Calu3 (cell line): ENCODE results near the gene TRIM27. TPM values are rescaled to one million over a fixed set of nuclear protein-coding genes. Genes with fewer than 3 reads are reported as not detected.
A peak's percentile ranks its signal among the peaks of the same experiment; 100 is the strongest.
"Not testable (repeated sequence)": the region's sequence is repeated elsewhere in the genome, so short reads cannot be mapped to it uniquely, and the experiment has no call there.

Experiments
- BruUV-seq: library from RNA; stranded (reverse); fragments of 400-500 nt; replicated peaks from 2 replicates; lab custom pipeline; 2021; lab: Mats Ljungman, UMichigan
- CTCF ChIA-PET: fragments of 300-600 bp; sonication (Branson Sonifier 250); formaldehyde crosslinking; loops from one replicate; lab custom pipeline; 2022; ENCODE audit warnings: antibody characterized with exemption; lab: Charles Lee
- DNase-seq: peaks from one replicate; pipeline ENCODE4 v3.0.0; 2022
- H3K27ac Mint-ChIP-seq: one replicate; pipeline ENCODE4 v1.8.0; 2022; ENCODE audit warnings: mixed read lengths; ENCODE audit not compliant: unreplicated experiment
- H3K27me3 Mint-ChIP-seq: one replicate; pipeline ENCODE4 v1.8.0; 2022; ENCODE audit warnings: mixed read lengths; ENCODE audit not compliant: unreplicated experiment
- H3K36me3 Mint-ChIP-seq: one replicate; pipeline ENCODE4 v1.8.0; 2022; ENCODE audit warnings: mild to moderate bottlenecking, moderate library complexity, mixed read lengths; ENCODE audit not compliant: insufficient read depth, unreplicated experiment
- H3K4me1 Mint-ChIP-seq: one replicate; pipeline ENCODE4 v1.8.0; 2022; ENCODE audit warnings: mild to moderate bottlenecking, low read depth, mixed read lengths; ENCODE audit not compliant: unreplicated experiment
- H3K4me3 Mint-ChIP-seq: one replicate; pipeline ENCODE4 v1.8.0; 2022; ENCODE audit warnings: mild to moderate bottlenecking, low read depth, moderate library complexity, mixed read lengths; ENCODE audit not compliant: unreplicated experiment
- H3K9me3 Mint-ChIP-seq: one replicate; pipeline ENCODE4 v1.8.0; 2022; ENCODE audit warnings: low read depth, mixed read lengths; ENCODE audit not compliant: unreplicated experiment
- intact Hi-C: fragments of 100-400 bp; cut with micrococcal nuclease; formaldehyde crosslinking; loops from one replicate; pipeline ENCODE4 v1.10.0; 2022; ENCODE audit not compliant: unreplicated experiment
- total RNA-seq: library from RNA; stranded (reverse); gene quantifications from 2 replicates; pipeline ENCODE4 v1.2.3, GENCODE V29; 2022
- TF ChIP-seq, protein P1 (sequence below): fragments of 200-600 bp; IDR thresholded peaks from one replicate; pipeline ENCODE4 v1.8.0; 2022; ENCODE audit warnings: antibody characterized with exemption; ENCODE audit not compliant: unreplicated experiment

Gene TRIM27
- total RNA-seq, 1 experiment from 2014 or later: 91.6 TPM

DNA sequence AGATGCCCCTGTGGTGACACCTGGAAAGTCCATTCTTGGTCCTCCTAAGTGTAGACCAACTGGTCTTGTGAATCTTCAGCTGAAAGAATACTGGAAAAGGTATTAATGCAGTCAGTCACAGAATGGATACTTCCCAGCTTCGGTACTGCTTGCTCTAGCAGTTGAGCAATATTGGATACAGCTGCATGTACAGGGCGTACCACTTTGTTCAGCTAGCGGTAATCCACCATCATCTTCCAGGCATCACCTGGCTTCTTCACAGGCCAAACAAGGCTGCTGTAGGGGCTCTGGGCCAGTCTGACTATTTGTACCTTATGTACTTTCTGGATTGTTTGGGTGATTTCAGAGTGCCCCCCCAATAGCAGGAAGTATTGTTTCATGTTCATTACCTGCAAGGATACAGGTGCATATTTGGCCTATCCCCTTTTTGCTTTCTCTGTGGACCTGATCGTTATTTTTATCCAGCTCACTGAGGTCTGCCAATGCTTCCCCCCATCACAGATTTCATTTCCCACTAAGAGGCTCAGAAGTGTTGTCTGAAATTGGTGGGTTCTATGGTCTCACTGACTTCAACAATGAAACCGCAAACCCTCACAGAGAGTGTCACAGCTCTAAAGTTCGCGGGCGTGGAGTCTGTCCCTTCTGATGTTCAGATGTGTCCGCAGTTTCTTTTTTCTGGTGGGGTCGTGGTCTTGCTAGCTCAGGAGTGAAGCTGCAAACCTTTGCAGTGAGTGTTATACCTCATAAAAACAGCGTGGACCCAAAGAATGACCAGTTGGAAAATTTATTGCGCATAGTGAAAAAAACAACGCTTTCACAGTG, 52.2 kb downstream of the TRIM27 start:
- intact Hi-C loops: no loop called here
- no peak overlapping the region for H3K4me3 Mint-ChIP-seq
- no peaks in the 10 kb centered on the region for H3K4me1 Mint-ChIP-seq
- no peak for DNase-seq
- H3K27me3 Mint-ChIP-seq: no peaks in the 10 kb centered on the region
- H3K9me3 Mint-ChIP-seq: no peaks in the 10 kb centered on the region
- H3K27ac Mint-ChIP-seq: no peak overlapping the region
- BruUV-seq: no TSS peak
- CTCF ChIA-PET: interaction anchor here (0.8 kb wide), 1 partner anchor 11 kb away, joined by 3 read pairs; no protein-coding TSS in a partner anchor
- TF ChIP-seq, protein P1, sequence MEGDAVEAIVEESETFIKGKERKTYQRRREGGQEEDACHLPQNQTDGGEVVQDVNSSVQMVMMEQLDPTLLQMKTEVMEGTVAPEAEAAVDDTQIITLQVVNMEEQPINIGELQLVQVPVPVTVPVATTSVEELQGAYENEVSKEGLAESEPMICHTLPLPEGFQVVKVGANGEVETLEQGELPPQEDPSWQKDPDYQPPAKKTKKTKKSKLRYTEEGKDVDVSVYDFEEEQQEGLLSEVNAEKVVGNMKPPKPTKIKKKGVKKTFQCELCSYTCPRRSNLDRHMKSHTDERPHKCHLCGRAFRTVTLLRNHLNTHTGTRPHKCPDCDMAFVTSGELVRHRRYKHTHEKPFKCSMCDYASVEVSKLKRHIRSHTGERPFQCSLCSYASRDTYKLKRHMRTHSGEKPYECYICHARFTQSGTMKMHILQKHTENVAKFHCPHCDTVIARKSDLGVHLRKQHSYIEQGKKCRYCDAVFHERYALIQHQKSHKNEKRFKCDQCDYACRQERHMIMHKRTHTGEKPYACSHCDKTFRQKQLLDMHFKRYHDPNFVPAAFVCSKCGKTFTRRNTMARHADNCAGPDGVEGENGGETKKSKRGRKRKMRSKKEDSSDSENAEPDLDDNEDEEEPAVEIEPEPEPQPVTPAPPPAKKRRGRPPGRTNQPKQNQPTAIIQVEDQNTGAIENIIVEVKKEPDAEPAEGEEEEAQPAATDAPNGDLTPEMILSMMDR: no peak
- peaks cover 4% of the 10 kb centered on the region for H3K36me3 Mint-ChIP-seq

DNA sequence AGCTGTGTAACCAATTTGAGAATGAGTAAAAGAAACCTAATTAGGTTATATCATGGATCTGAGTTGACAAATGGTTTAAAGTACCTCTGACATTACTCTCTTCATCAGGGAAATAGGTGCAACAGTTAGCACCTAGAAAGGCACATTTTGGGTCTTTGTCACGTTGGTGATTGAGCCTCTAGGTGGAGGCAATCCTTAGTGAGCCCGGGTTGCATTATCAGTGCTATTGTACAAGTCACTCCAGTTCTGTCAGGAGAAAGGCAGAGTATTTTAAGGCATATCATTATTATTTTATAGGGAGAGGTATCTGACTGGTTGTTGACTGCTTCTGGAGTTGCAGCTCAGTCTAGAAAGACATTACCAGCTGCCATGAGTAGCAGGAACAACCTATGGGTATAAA, 54.9 kb downstream of the TRIM27 start:
- CTCF ChIA-PET: interaction anchor here (0.6 kb wide), 1 partner anchor 12 kb away, joined by 3 read pairs; no protein-coding TSS in a partner anchor
- peaks cover 24% of the 10 kb centered on the region for H3K36me3 Mint-ChIP-seq
- H3K4me1 Mint-ChIP-seq: peaks cover 12% of the 10 kb centered on the region
- TF ChIP-seq, protein P1: no peak
- intact Hi-C loops: no loop called here
- BruUV-seq: no TSS peak
- H3K27ac Mint-ChIP-seq: no peak overlapping the region
- no peak for DNase-seq
- no peak overlapping the region for H3K4me3 Mint-ChIP-seq
- H3K27me3 Mint-ChIP-seq: no peaks in the 10 kb centered on the region
- no peaks in the 10 kb centered on the region for H3K9me3 Mint-ChIP-seq

DNA sequence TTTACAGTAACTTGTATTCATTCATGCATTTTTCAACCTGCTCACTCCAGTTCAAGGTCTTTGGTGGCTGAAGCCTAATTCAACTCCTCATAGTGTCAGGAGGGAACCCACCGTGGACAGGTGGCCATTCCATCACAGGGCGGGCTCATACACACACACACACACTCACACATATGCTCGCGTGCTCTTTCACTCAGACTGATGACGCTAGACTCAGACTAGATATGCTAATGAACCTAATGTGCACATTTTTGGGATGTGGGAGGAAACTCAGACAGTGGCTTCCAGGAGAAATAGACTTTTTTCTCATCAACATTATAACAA, 56.7 kb downstream of the TRIM27 start:
- CTCF ChIA-PET: interaction anchor here (0.9 to 1.7 kb wide), 4 partner anchors 26 to 150 kb away, joined by 3 to 11 read pairs (median 6); no protein-coding TSS in a partner anchor
- TF ChIP-seq, protein P1: no peak
- BruUV-seq: TSS peak; percentile 49
- DNase-seq: no peak
- peaks cover 40% of the 10 kb centered on the region for H3K36me3 Mint-ChIP-seq
- intact Hi-C loops: no loop called here
- H3K27ac Mint-ChIP-seq: no peak overlapping the region
- H3K9me3 Mint-ChIP-seq: no peaks in the 10 kb centered on the region
- peak overlapping the region; percentile 79 for H3K4me3 Mint-ChIP-seq
- peaks cover 23% of the 10 kb centered on the region for H3K4me1 Mint-ChIP-seq
- no peaks in the 10 kb centered on the region for H3K27me3 Mint-ChIP-seq

DNA sequence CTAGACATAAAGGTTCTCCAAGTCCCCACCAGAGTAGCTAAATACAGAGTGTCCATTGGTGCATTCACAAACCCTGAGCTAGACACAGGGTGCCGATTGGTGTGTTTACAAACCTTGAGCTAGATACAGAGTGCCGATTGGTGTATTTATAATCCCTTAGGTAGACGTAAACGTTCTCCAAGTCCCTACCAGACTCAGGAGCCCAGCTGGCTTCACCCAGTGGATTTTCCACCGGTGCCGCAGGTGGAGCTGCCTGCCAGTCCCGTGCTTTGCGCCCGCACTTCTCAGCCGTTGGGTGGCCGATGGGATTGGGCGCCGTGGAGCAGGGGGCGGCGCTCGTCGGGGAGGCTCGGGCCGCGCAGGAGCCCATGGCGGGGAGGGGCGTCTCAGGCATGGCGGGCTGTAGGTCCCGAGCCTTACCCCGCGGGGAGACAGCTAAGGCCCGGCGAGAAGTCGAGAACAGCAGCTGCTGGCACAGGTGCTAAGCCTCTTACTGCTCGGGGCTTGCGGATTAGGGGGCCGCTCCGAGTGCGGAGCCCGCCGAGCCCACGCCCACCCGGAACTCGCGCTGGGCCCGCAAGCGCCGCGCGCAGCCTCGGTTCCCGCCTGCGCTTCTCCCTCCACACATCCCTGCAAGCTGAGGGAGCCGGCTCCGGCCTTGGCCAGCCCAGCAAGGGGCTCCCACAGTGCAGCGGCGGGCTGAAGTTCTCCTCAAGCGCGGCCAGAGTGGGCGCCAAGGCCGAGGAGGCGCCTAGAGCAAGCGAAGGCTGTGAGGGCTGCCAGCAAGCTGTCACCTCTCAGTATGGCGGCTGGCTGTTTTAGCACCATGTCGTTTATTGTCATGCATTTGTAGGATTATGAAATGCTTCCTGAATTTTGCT, 57.3 kb downstream of the TRIM27 start:
- intact Hi-C loops, H3K9me3 Mint-ChIP-seq, H3K27me3 Mint-ChIP-seq, BruUV-seq: not testable (repeated sequence)
- peaks cover 23% of the 10 kb centered on the region for H3K4me1 Mint-ChIP-seq
- peak; percentile 86 for DNase-seq
- CTCF ChIA-PET: interaction anchor here (0.9 to 1.7 kb wide), 4 partner anchors 25 to 150 kb away, joined by 3 to 11 read pairs (median 6); no protein-coding TSS in a partner anchor
- H3K36me3 Mint-ChIP-seq: peaks cover 40% of the 10 kb centered on the region
- H3K27ac Mint-ChIP-seq: peak overlapping the region; percentile 41
- H3K4me3 Mint-ChIP-seq: peak overlapping the region; percentile 79
